Fibroblast of lung (primary cell): ENCODE results near the gene AGO3. TPM values are rescaled to one million over a fixed set of nuclear protein-coding genes. Genes with fewer than 3 reads are reported as not detected.

ENCODE experiments used
- DNase-seq, 2 donors: peaks; one replicate each; pipeline versions ENCODE4 v3.0.0 to v3.0.0-alpha.2; 2010; ENCODE audit warnings: low read depth in 2 of 2
- H2AFZ ChIP-seq: 2 replicates; pipeline ENCODE4 v1.5.1; 2012; ENCODE audit warnings: low read length, control low read depth, inconsistent platforms
- H3K27ac ChIP-seq: 2 replicates; pipeline ENCODE4 v1.5.1; 2011; ENCODE audit warnings: low read length, control low read depth; ENCODE audit not compliant: insufficient read depth
- H3K27me3 ChIP-seq: 2 replicates; pipeline ENCODE4 v1.5.1; 2011; ENCODE audit warnings: mild to moderate bottlenecking, low read length; ENCODE audit not compliant: control insufficient read depth, insufficient read depth
- H3K36me3 ChIP-seq: 2 replicates; pipeline ENCODE4 v1.5.1; 2011; ENCODE audit warnings: low read length; ENCODE audit not compliant: control insufficient read depth, insufficient read depth
- H3K4me1 ChIP-seq: 2 replicates; pipeline ENCODE4 v1.5.1; 2011; ENCODE audit warnings: low read length; ENCODE audit not compliant: control insufficient read depth, insufficient read depth; ENCODE audit errors: extremely low read depth
- H3K4me2 ChIP-seq: 2 replicates; pipeline ENCODE4 v1.5.1; 2011; ENCODE audit warnings: low read length, control low read depth; ENCODE audit not compliant: insufficient read depth; ENCODE audit errors: extremely low read depth
- H3K4me3 ChIP-seq, 4 experiments: fragments of 200-600 bp in 1 of 4; sonication (generic) in 1 of 4; replicated peaks in 1 of 4; 2 replicates each; pipeline ENCODE4 v1.5.1; 2011 to 2016; ENCODE audit warnings: low read length in 4 of 4, low read depth in 3 of 4, mild to moderate bottlenecking in 3 of 4, control low read depth in 2 of 4, inconsistent platforms in 1 of 4, mixed read lengths in 1 of 4; ENCODE audit not compliant: insufficient read depth in 1 of 4; ENCODE audit errors: control extremely low read depth in 1 of 4
- H3K79me2 ChIP-seq: 2 replicates; pipeline ENCODE4 v1.5.1; 2012; ENCODE audit warnings: mild to moderate bottlenecking, low read length, inconsistent platforms; ENCODE audit not compliant: control insufficient read depth, insufficient read depth
- H3K9ac ChIP-seq: 2 replicates; pipeline ENCODE4 v1.5.1; 2011; ENCODE audit warnings: mild to moderate bottlenecking, low read length, control low read depth; ENCODE audit not compliant: insufficient read depth
- H3K9me3 ChIP-seq: 2 replicates; pipeline ENCODE4 v1.5.1; 2012; ENCODE audit warnings: low read depth, low read length; ENCODE audit not compliant: control insufficient read depth, insufficient read depth
- H4K20me1 ChIP-seq: 2 replicates; pipeline ENCODE4 v1.5.1; 2011; ENCODE audit warnings: low read length; ENCODE audit not compliant: control insufficient read depth, insufficient read depth; ENCODE audit errors: extremely low read depth
- EZH2 ChIP-seq: IDR thresholded peaks from 2 replicates; pipeline ENCODE4 v1.5.1; 2012; ENCODE audit warnings: low read length, control low read depth, mild to moderate bottlenecking; ENCODE audit errors: missing control alignments
- polyA plus RNA-seq, 2 donors: library from polyadenylated mRNA; depleted of rRNA in 1 of 2; stranded (reverse) in 1 of 2; unstranded in 1 of 2; fragments of >200 nt; gene quantifications; 2 replicates each; pipeline ENCODE4 v1.2.1, GENCODE V29; 2011 to 2012; ENCODE audit warnings: missing spikeins in 1 of 2
- total RNA-seq: library from RNA; depleted of rRNA; stranded (reverse); fragments of >200 nt; gene quantifications from 2 replicates; pipeline ENCODE4 v1.2.1, GENCODE V29; 2014
- TF ChIP-seq, protein P1 (sequence below), 2 donors: IDR thresholded peaks in 1 of 2; conservative IDR thresholded peaks in 1 of 2; 1 replicate in 1 of 2; 2 replicates in 1 of 2; pipeline ENCODE4 v1.5.1; 2011 to 2012; ENCODE audit warnings: low read length in 2 of 2, control low read depth in 1 of 2, inconsistent platforms in 1 of 2, low read depth in 1 of 2, mild to moderate bottlenecking in 1 of 2

AGO3 gene
- total and polyA plus RNA-seq, 2 donors (not counting 1 experiment from before 2014, with no cell fraction given), result 12.9 to 19.6 TPM

DNA sequence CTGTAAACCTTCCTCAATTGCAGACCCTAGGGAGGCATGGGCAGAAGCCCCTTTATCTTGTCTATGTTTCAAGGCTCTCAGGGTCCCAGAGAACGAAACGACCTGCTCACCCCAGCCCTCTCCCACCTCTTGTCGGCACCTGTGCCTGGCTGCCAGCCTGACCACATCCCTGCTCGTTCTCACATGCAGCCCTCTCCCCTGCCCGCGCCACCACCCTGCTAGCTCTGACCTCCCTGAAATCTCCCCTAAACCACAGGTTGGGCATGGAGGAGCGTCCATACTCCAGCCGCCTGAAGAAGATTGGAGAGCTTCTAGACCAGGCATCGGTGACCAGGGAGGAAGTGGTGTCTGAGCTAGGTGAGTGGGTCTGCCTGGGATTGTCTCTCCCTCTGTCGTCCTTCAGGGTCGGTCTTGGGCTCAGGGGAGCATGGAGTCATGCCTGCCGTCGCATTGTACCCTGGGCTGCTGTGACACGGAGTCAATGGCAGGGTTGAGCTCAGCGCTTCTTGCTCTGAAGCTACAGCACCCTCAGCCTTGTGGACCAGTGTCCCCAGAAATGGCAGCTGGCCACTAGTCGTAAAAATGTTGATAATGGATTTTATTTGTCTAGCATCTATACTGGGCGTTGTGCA lies 161.4 kb downstream of the AGO3 start:
- no peak for DNase-seq
- H3K9ac ChIP-seq, result no peak overlapping the region
- no peak overlapping the region for H3K27ac ChIP-seq
- H3K4me1 ChIP-seq, result peaks cover 10% of the 10 kb centered on the region
- TF ChIP-seq EZH2, result no peak
- TF ChIP-seq, protein P1, sequence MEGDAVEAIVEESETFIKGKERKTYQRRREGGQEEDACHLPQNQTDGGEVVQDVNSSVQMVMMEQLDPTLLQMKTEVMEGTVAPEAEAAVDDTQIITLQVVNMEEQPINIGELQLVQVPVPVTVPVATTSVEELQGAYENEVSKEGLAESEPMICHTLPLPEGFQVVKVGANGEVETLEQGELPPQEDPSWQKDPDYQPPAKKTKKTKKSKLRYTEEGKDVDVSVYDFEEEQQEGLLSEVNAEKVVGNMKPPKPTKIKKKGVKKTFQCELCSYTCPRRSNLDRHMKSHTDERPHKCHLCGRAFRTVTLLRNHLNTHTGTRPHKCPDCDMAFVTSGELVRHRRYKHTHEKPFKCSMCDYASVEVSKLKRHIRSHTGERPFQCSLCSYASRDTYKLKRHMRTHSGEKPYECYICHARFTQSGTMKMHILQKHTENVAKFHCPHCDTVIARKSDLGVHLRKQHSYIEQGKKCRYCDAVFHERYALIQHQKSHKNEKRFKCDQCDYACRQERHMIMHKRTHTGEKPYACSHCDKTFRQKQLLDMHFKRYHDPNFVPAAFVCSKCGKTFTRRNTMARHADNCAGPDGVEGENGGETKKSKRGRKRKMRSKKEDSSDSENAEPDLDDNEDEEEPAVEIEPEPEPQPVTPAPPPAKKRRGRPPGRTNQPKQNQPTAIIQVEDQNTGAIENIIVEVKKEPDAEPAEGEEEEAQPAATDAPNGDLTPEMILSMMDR (conservative IDR thresholded peaks at IDR 0.05 in 1 of 2, IDR thresholded peaks at IDR 0.05 in 1 of 2; ENCODE audit: low read depth in 1 of 2, low read length in 2 of 2), result no peak
- peaks cover 34% of the 10 kb centered on the region for H3K36me3 ChIP-seq
- H2AFZ ChIP-seq, result no peak overlapping the region
- no peaks in the 10 kb centered on the region for H3K9me3 ChIP-seq
- no peaks in the 10 kb centered on the region for H4K20me1 ChIP-seq
- H3K4me2 ChIP-seq, result no peak overlapping the region
- H3K4me3 ChIP-seq, result no peak overlapping the region
- no peaks in the 10 kb centered on the region for H3K27me3 ChIP-seq
- H3K79me2 ChIP-seq, result peaks cover 26% of the 10 kb centered on the region

DNA sequence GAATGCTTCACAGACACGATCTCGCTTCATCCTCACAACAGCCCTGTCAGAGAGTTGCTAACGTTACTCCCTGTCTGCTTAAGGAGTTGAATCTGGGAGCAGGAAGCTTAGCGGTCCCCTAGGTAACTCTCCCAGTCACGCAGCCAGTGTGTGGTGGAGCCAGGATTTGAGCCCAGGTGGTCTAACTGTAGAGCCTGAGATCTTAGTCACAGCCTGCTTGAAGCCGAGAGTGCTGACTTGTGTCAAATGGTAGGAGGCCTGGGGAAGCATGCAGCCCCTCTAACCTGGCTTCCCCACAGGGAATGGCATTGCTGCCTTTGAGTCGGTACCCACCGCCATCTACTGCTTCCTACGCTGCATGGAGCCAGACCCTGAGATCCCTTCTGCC lies 161.9 kb downstream of the AGO3 start:
- no peak overlapping the region for H3K27ac ChIP-seq
- no peak overlapping the region for H2AFZ ChIP-seq
- DNase-seq, result no peak
- H4K20me1 ChIP-seq, result no peaks in the 10 kb centered on the region
- no peaks in the 10 kb centered on the region for H3K9me3 ChIP-seq
- H3K4me3 ChIP-seq, result no peak overlapping the region
- H3K4me2 ChIP-seq, result no peak overlapping the region
- H3K79me2 ChIP-seq, result peaks cover 26% of the 10 kb centered on the region
- H3K4me1 ChIP-seq, result peaks cover 10% of the 10 kb centered on the region
- no peaks in the 10 kb centered on the region for H3K27me3 ChIP-seq
- H3K36me3 ChIP-seq, result peaks cover 34% of the 10 kb centered on the region
- no peak overlapping the region for H3K9ac ChIP-seq
- TF ChIP-seq EZH2, result no peak
- TF ChIP-seq, protein P1 (conservative IDR thresholded peaks at IDR 0.05 in 1 of 2, IDR thresholded peaks at IDR 0.05 in 1 of 2; ENCODE audit: low read depth in 1 of 2, low read length in 2 of 2), result no peak

DNA sequence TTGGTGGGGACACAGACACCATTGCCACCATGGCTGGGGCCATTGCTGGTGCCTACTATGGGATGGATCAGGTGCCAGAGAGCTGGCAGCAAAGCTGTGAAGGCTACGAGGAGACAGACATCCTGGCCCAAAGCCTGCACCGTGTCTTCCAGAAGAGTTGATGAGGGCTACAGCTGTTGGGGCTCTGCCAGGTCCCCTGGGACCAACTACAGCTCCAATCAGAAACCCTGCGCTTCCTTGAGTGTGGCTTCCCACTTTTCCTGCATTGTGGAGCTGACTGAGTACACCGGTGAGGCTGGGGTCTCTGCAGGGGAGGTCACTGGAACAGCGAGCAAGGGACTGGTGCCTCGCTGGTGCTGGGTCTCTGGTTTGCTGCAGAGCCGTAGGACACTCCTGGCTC lies 162.3 kb downstream of the AGO3 start:
- H4K20me1 ChIP-seq, result no peaks in the 10 kb centered on the region
- no peak overlapping the region for H3K4me3 ChIP-seq
- no peak for DNase-seq
- H3K9ac ChIP-seq, result no peak overlapping the region
- TF ChIP-seq EZH2, result no peak
- TF ChIP-seq, protein P1 (conservative IDR thresholded peaks at IDR 0.05 in 1 of 2, IDR thresholded peaks at IDR 0.05 in 1 of 2; ENCODE audit: low read depth in 1 of 2, low read length in 2 of 2), result no peak
- H3K9me3 ChIP-seq, result no peaks in the 10 kb centered on the region
- no peak overlapping the region for H3K27ac ChIP-seq
- H3K4me2 ChIP-seq, result no peak overlapping the region
- H2AFZ ChIP-seq, result no peak overlapping the region
- H3K4me1 ChIP-seq, result peaks cover 10% of the 10 kb centered on the region
- H3K36me3 ChIP-seq, result peaks cover 34% of the 10 kb centered on the region
- H3K79me2 ChIP-seq, result peaks cover 26% of the 10 kb centered on the region
- H3K27me3 ChIP-seq, result no peaks in the 10 kb centered on the region
